T-helper 17 cell (primary cell): ENCODE data around the gene C4BPB. TPM values are rescaled to one million over a fixed set of nuclear protein-coding genes. Genes with fewer than 3 reads are reported as not detected.

ENCODE experiments used
- ATAC-seq: fragments of 150-1000 bp; cut with Tn5 transposase; 2 replicates; pipeline ENCODE4 v1.10.0; 2021; ENCODE audit warnings: mild to moderate bottlenecking, moderate library complexity
- DNase-seq, 3 donors: peaks; one replicate each; pipeline versions ENCODE4 v3.0.0 to v3.0.0-alpha.2; 2020 to 2021
- H3K9me3 ChIP-seq: one replicate; pipeline ENCODE4 v1.7.0; 2013; ENCODE audit warnings: low read length, mild to moderate bottlenecking; ENCODE audit not compliant: control insufficient read depth, poor library complexity, severe bottlenecking
- H3K27ac Mint-ChIP-seq: one replicate; pipeline ENCODE4 v1.8.0; 2022; ENCODE audit warnings: mild to moderate bottlenecking, moderate library complexity, mixed read lengths
- H3K27me3 Mint-ChIP-seq: one replicate; pipeline ENCODE4 v1.8.0; 2022; ENCODE audit warnings: mixed read lengths
- H3K36me3 Mint-ChIP-seq: one replicate; pipeline ENCODE4 v1.8.0; 2022; ENCODE audit warnings: low read depth, mixed read lengths
- H3K4me1 Mint-ChIP-seq: one replicate; pipeline ENCODE4 v1.8.0; 2022; ENCODE audit warnings: mild to moderate bottlenecking, mixed read lengths
- H3K4me3 Mint-ChIP-seq: one replicate; pipeline ENCODE4 v1.8.0; 2022; ENCODE audit warnings: mild to moderate bottlenecking, moderate library complexity, mixed read lengths
- total RNA-seq, 4 donors: library from RNA in 2 of 4; stranded (reverse) in 2 of 4; gene quantifications; one replicate each; pipeline ENCODE4 v1.2.3 and lab custom pipeline; 2022 to 2026

C4BPB gene
- total RNA-seq, 2 donors from 2014 or later: 0.27 TPM; not detected in 1

GRCh38 chr1:207069061-207069460 is 19.6 kb upstream of the C4BPB start:
- DNase-seq (no peak), ATAC-seq (no peak)
- no peaks in the 10 kb centered on the region for H3K27me3 Mint-ChIP-seq
- peak overlapping the region; percentile 89 for H3K27ac Mint-ChIP-seq
- H3K4me3 Mint-ChIP-seq: no peak overlapping the region
- no peaks in the 10 kb centered on the region for H3K9me3 ChIP-seq
- H3K36me3 Mint-ChIP-seq: no peaks in the 10 kb centered on the region
- H3K4me1 Mint-ChIP-seq: peaks cover 14% of the 10 kb centered on the region

- H3K27ac Mint-ChIP-seq: no peak overlapping the region
- H3K4me1 Mint-ChIP-seq: peaks cover 14% of the 10 kb centered on the region
- H3K36me3 Mint-ChIP-seq: no peaks in the 10 kb centered on the region
- ATAC-seq: no peak
- H3K9me3 ChIP-seq: no peaks in the 10 kb centered on the region
- peaks cover 5% of the 10 kb centered on the region for H3K27me3 Mint-ChIP-seq
- no peak for DNase-seq
- no peak overlapping the region for H3K4me3 Mint-ChIP-seq
These were observed 18.7 kb upstream of the C4BPB start for GRCh38 chr1:207069858-207070506.

GRCh38 chr1:207070811-207071210 is 17.8 kb upstream of the C4BPB start:
- H3K27me3 Mint-ChIP-seq: peaks cover 9% of the 10 kb centered on the region
- no peaks in the 10 kb centered on the region for H3K9me3 ChIP-seq
- ATAC-seq (peak; percentile 53), DNase-seq (no peak)
- no peak overlapping the region for H3K27ac Mint-ChIP-seq
- H3K4me1 Mint-ChIP-seq: peaks cover 14% of the 10 kb centered on the region
- no peaks in the 10 kb centered on the region for H3K36me3 Mint-ChIP-seq
- peak overlapping the region; percentile 28 for H3K4me3 Mint-ChIP-seq

- H3K27me3 Mint-ChIP-seq: peaks cover 12% of the 10 kb centered on the region
- ATAC-seq (no peak), DNase-seq (no peak)
- peaks cover 14% of the 10 kb centered on the region for H3K4me1 Mint-ChIP-seq
- H3K4me3 Mint-ChIP-seq: no peak overlapping the region
- H3K27ac Mint-ChIP-seq: no peak overlapping the region
- H3K36me3 Mint-ChIP-seq: no peaks in the 10 kb centered on the region
- no peaks in the 10 kb centered on the region for H3K9me3 ChIP-seq
These were observed 17.2 kb upstream of the C4BPB start for GRCh38 chr1:207071426-207071825.

GRCh38 chr1:207072233-207072632 is 16.4 kb upstream of the C4BPB start:
- Mint-ChIP-seq H3K27ac (no peak overlapping the region), H3K27me3 (peaks cover 12% of the 10 kb centered on the region), H3K4me3 (no peak overlapping the region), H3K36me3 (no peaks in the 10 kb centered on the region), H3K4me1 (peaks cover 14% of the 10 kb centered on the region)
- no peaks in the 10 kb centered on the region for H3K9me3 ChIP-seq
- no peak for ATAC-seq
- DNase-seq: no peak

- Mint-ChIP-seq H3K4me1 (peaks cover 12% of the 10 kb centered on the region), H3K27me3 (peaks cover 16% of the 10 kb centered on the region), H3K36me3 (no peaks in the 10 kb centered on the region), H3K4me3 (no peak overlapping the region), H3K27ac (no peak overlapping the region)
- no peaks in the 10 kb centered on the region for H3K9me3 ChIP-seq
- DNase-seq (no peak), ATAC-seq (no peak)
These were observed 14.5 kb upstream of the C4BPB start for GRCh38 chr1:207073906-207074820.

- ATAC-seq: no peak
- H3K9me3 ChIP-seq: no peaks in the 10 kb centered on the region
- H3K4me1 Mint-ChIP-seq: peaks cover 4% of the 10 kb centered on the region
- no peak overlapping the region for H3K4me3 Mint-ChIP-seq
- peaks cover 16% of the 10 kb centered on the region for H3K27me3 Mint-ChIP-seq
- no peak overlapping the region for H3K27ac Mint-ChIP-seq
- no peak for DNase-seq
- no peaks in the 10 kb centered on the region for H3K36me3 Mint-ChIP-seq
These were observed 12.3 kb upstream of the C4BPB start for GRCh38 chr1:207076181-207076955.

GRCh38 chr1:207077012-207077411 is 11.6 kb upstream of the C4BPB start:
- H3K4me3 Mint-ChIP-seq: no peak overlapping the region
- H3K4me1 Mint-ChIP-seq: no peaks in the 10 kb centered on the region
- peaks cover 16% of the 10 kb centered on the region for H3K27me3 Mint-ChIP-seq
- no peak overlapping the region for H3K27ac Mint-ChIP-seq
- ATAC-seq (no peak), DNase-seq (no peak)
- H3K36me3 Mint-ChIP-seq: no peaks in the 10 kb centered on the region
- H3K9me3 ChIP-seq: no peaks in the 10 kb centered on the region

GRCh38 chr1:207077470-207078377 is 10.9 kb upstream of the C4BPB start:
- H3K4me3 Mint-ChIP-seq: no peak overlapping the region
- no peaks in the 10 kb centered on the region for H3K4me1 Mint-ChIP-seq
- H3K9me3 ChIP-seq: no peaks in the 10 kb centered on the region
- ATAC-seq (peak; percentile 92), DNase-seq (peak in 2 of 3 donors; percentile 15 to 53)
- H3K36me3 Mint-ChIP-seq: no peaks in the 10 kb centered on the region
- H3K27me3 Mint-ChIP-seq: peaks cover 23% of the 10 kb centered on the region
- no peak overlapping the region for H3K27ac Mint-ChIP-seq

GRCh38 chr1:207078578-207079132 is 10.0 kb upstream of the C4BPB start:
- ATAC-seq: no peak
- Mint-ChIP-seq H3K4me1 (peaks cover 2% of the 10 kb centered on the region), H3K4me3 (no peak overlapping the region), H3K27me3 (peaks cover 33% of the 10 kb centered on the region), H3K27ac (no peak overlapping the region), H3K36me3 (peaks cover 2% of the 10 kb centered on the region)
- DNase-seq: no peak
- H3K9me3 ChIP-seq: no peaks in the 10 kb centered on the region

- DNase-seq (no peak), ATAC-seq (no peak)
- H3K4me3 Mint-ChIP-seq: no peak overlapping the region
- peaks cover 41% of the 10 kb centered on the region for H3K27me3 Mint-ChIP-seq
- peaks cover 5% of the 10 kb centered on the region for H3K4me1 Mint-ChIP-seq
- peaks cover 2% of the 10 kb centered on the region for H3K36me3 Mint-ChIP-seq
- no peak overlapping the region for H3K27ac Mint-ChIP-seq
- no peaks in the 10 kb centered on the region for H3K9me3 ChIP-seq
These were observed 8.9 kb upstream of the C4BPB start for GRCh38 chr1:207079706-207080241.

- no peaks in the 10 kb centered on the region for H3K9me3 ChIP-seq
- Mint-ChIP-seq H3K27me3 (peaks cover 40% of the 10 kb centered on the region), H3K4me3 (no peak overlapping the region), H3K36me3 (peaks cover 4% of the 10 kb centered on the region), H3K4me1 (peaks cover 10% of the 10 kb centered on the region), H3K27ac (no peak overlapping the region)
- ATAC-seq: no peak
- no peak for DNase-seq
These were observed 7.6 kb upstream of the C4BPB start for GRCh38 chr1:207081088-207081487.
